Nephron progenitor cell (in vitro differentiated cells): Measurements from ENCODE around the gene SUV39H2.

Experiments
- DNase-seq: peaks from one replicate; pipeline ENCODE4 v3.0.0; 2021
- H3K27ac Mint-ChIP-seq: 2 replicates; pipeline ENCODE4 v1.8.0; 2021; ENCODE audit warnings: mild to moderate bottlenecking, moderate library complexity, mixed read lengths
- H3K27me3 Mint-ChIP-seq: 2 replicates; pipeline ENCODE4 v1.8.0; 2021; ENCODE audit warnings: mild to moderate bottlenecking, low read depth, mixed read lengths; ENCODE audit not compliant: poor library complexity
- H3K36me3 Mint-ChIP-seq: 2 replicates; pipeline ENCODE4 v1.8.0; 2021; ENCODE audit warnings: low read depth, mixed read lengths
- H3K4me1 Mint-ChIP-seq: 2 replicates; pipeline ENCODE4 v1.8.0; 2021; ENCODE audit warnings: mixed read lengths
- H3K4me3 Mint-ChIP-seq: 2 replicates; pipeline ENCODE4 v1.8.0; 2021; ENCODE audit warnings: mild to moderate bottlenecking, moderate library complexity, mixed read lengths
- H3K9me3 Mint-ChIP-seq: 2 replicates; pipeline ENCODE4 v1.8.0; 2021; ENCODE audit warnings: mild to moderate bottlenecking, moderate library complexity, mixed read lengths
- TF ChIP-seq, protein P1 (sequence below): fragments of 200-600 bp; sonication (generic); IDR thresholded peaks from 2 replicates; pipeline ENCODE4 v1.5.0; 2021; ENCODE audit warnings: antibody characterized with exemption

Gene SUV39H2

DNA sequence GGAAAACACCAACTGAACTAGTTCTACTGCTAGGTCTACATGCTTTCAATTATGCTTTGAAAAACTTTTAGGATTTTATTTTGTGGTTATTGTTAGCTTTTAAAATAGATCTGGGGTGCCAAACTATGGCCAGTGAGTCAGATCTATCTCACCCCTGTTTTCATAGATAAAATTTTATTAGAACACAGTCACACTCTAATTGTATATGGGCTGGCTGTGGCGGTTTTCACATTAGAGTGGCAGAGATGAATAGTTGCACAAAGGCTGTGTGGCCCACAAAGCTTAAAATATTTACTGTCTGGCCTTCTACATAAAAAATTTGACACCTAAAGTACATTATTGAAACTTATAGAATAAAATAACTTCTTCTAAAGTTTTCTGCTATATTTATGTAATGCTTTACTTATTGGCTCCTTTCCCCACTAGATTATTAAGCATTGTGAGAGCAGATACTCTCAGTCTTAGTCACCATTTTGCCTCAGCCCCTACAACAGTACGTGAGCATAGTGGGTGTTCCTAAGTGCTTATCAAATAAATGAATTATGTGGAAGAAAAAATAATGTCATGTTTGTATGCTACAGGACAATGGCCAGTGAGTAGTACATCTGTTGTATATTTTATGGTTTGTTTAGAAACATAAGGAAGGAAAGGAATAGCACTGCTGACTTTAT lies 5.4 kb upstream of the SUV39H2 start:
- Mint-ChIP-seq H3K9me3 (no peaks in the 10 kb centered on the region), H3K27me3 (no peaks in the 10 kb centered on the region), H3K36me3 (peaks cover 26% of the 10 kb centered on the region), H3K27ac (no peak overlapping the region), H3K4me3 (no peak overlapping the region), H3K4me1 (peaks cover 29% of the 10 kb centered on the region)
- no peak for DNase-seq
- TF ChIP-seq, protein P1, sequence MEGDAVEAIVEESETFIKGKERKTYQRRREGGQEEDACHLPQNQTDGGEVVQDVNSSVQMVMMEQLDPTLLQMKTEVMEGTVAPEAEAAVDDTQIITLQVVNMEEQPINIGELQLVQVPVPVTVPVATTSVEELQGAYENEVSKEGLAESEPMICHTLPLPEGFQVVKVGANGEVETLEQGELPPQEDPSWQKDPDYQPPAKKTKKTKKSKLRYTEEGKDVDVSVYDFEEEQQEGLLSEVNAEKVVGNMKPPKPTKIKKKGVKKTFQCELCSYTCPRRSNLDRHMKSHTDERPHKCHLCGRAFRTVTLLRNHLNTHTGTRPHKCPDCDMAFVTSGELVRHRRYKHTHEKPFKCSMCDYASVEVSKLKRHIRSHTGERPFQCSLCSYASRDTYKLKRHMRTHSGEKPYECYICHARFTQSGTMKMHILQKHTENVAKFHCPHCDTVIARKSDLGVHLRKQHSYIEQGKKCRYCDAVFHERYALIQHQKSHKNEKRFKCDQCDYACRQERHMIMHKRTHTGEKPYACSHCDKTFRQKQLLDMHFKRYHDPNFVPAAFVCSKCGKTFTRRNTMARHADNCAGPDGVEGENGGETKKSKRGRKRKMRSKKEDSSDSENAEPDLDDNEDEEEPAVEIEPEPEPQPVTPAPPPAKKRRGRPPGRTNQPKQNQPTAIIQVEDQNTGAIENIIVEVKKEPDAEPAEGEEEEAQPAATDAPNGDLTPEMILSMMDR = no peak

DNA sequence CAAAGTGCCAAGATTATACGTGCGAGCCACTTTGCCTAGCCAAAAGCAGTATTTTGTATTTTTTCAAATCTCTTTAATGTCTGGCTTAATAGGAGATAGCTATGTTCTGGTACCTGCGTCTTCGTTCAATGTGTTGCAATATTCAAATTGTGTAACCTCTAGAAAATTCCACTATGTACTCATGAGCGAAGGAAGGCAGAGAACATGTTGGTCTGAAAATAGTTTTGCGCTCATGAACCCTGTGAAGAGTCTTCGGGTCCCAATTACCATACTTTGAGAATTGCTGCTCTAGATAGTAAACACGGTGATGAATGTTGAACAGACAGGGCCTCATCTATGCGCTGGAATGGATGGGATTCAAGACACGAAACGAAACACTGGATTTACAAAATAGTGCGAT lies 2.7 kb upstream of the SUV39H2 start:
- TF ChIP-seq, protein P1 = no peak
- H3K27ac Mint-ChIP-seq = no peak overlapping the region
- no peaks in the 10 kb centered on the region for H3K27me3 Mint-ChIP-seq
- peaks cover 46% of the 10 kb centered on the region for H3K4me1 Mint-ChIP-seq
- H3K36me3 Mint-ChIP-seq = peaks cover 6% of the 10 kb centered on the region
- H3K4me3 Mint-ChIP-seq = peak overlapping the region; percentile 94
- no peaks in the 10 kb centered on the region for H3K9me3 Mint-ChIP-seq
- no peak for DNase-seq

GRCh38 chr10:14876764-14877163 lies 1.9 kb upstream of the SUV39H2 start:
- Mint-ChIP-seq H3K4me3 (peak overlapping the region; percentile 94), H3K36me3 (peaks cover 2% of the 10 kb centered on the region), H3K27me3 (no peaks in the 10 kb centered on the region), H3K9me3 (no peaks in the 10 kb centered on the region), H3K4me1 (peaks cover 54% of the 10 kb centered on the region), H3K27ac (peak overlapping the region; percentile 71)
- TF ChIP-seq, protein P1 = no peak
- no peak for DNase-seq

DNA sequence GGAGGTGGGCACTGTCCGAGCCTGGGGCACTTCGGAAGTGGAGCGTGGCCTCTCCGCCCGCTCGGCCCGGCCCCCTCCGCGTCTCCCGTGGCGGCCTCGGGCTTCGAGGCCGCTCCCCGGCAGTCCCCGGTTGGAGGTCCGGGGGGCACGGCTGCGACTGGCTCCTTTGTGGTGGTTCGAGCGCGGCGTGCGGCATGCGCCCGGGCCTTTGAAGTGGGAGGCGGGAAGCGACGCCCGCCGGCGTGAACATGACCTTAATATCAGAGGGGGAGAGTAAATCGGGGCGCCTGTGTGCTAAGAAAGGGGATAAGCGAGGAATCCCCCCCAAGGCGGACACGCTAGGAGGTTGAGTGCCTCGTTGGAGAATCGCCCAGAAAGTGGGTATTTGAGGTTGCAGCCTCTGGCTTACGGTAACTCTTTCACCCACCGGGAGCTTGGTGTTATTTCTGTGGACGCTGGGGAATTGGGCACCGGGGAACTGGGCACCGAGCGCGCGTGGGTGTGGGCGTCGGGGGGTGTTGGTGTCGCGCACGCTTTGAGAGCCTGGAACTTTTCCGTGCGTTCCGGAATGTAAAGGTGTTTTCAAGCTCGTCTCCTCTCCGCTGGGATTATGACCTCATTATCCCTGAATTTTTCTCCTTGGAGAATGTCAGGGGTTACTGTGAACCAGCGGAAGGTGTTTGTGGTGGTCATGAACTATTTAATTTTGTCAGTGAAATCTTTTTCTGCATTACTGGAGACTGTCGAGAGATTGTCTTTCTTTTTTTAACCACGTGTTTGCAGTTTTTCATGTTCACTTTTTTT lies 660 bp downstream of the SUV39H2 start:
- Mint-ChIP-seq H3K36me3 (peaks cover 18% of the 10 kb centered on the region), H3K27ac (peak overlapping the region; percentile 99), H3K4me1 (peaks cover 63% of the 10 kb centered on the region), H3K9me3 (peaks cover 3% of the 10 kb centered on the region), H3K27me3 (no peaks in the 10 kb centered on the region), H3K4me3 (peak overlapping the region; percentile 97)
- DNase-seq = no peak
- TF ChIP-seq, protein P1 = no peak

DNA sequence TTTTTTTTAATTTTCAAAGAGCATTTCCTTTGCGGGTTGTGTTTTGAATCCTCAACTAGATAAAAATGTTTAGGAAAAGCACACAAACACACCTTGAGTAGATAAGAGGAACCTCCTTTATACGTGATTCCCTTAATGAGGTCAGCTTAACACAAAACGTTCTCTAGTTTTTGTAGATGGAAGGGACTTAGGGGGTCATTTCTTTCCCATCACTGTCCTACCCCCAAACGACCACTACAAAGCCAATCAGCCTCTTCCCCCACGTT lies 1.2 kb downstream of the SUV39H2 start:
- H3K27ac Mint-ChIP-seq = peak overlapping the region; percentile 99
- DNase-seq = no peak
- H3K27me3 Mint-ChIP-seq = no peaks in the 10 kb centered on the region
- H3K9me3 Mint-ChIP-seq = peaks cover 3% of the 10 kb centered on the region
- H3K4me1 Mint-ChIP-seq = peaks cover 63% of the 10 kb centered on the region
- peak overlapping the region; percentile 97 for H3K4me3 Mint-ChIP-seq
- TF ChIP-seq, protein P1 = no peak
- peaks cover 18% of the 10 kb centered on the region for H3K36me3 Mint-ChIP-seq

- peaks cover 18% of the 10 kb centered on the region for H3K36me3 Mint-ChIP-seq
- H3K27me3 Mint-ChIP-seq = no peaks in the 10 kb centered on the region
- H3K9me3 Mint-ChIP-seq = peaks cover 3% of the 10 kb centered on the region
- H3K4me1 Mint-ChIP-seq = peaks cover 61% of the 10 kb centered on the region
- H3K4me3 Mint-ChIP-seq = peak overlapping the region; percentile 97
- no peak for DNase-seq
- peak overlapping the region; percentile 99 for H3K27ac Mint-ChIP-seq
- TF ChIP-seq, protein P1 = no peak
Measured at GRCh38 chr10:14880229-14880628, 1.6 kb downstream of the SUV39H2 start.
